Esophagus muscularis mucosa (tissue), 4 donors: Measurements from ENCODE around the gene GABRB2. TPM values are rescaled to one million over a fixed set of nuclear protein-coding genes. Genes with fewer than 3 reads are reported as not detected.

Experiments
- DNase-seq: peaks from one replicate; pipeline ENCODE4 v3.0.0-alpha.2; 2017; ENCODE audit errors: extremely low spot score
- H3K27ac ChIP-seq, 4 donors: fragments of 200-600 bp; sonication (generic); replicated peaks in 1 of 4; 1 replicate in 3 of 4; 2 replicates in 1 of 4; pipeline ENCODE4 v1.5.1; 2016 to 2019; ENCODE audit warnings: mild to moderate bottlenecking in 1 of 4
- H3K27me3 ChIP-seq, 4 donors: fragments of 200-600 bp; sonication (generic); one replicate each; pipeline versions ENCODE4 v1.5.1 to v1.6.0; 2016 to 2019
- H3K36me3 ChIP-seq, 4 donors: fragments of 200-600 bp; sonication (generic); one replicate each; pipeline ENCODE4 v1.5.1; 2016 to 2019
- H3K4me1 ChIP-seq, 4 donors: fragments of 200-600 bp; sonication (generic); one replicate each; pipeline ENCODE4 v1.5.1; 2016 to 2019
- H3K4me3 ChIP-seq, 4 donors: fragments of 200-600 bp; sonication (generic); 1 replicate in 2 of 4; 2 replicates in 2 of 4; pipeline ENCODE4 v1.5.1; 2016 to 2019; ENCODE audit warnings: mild to moderate bottlenecking in 4 of 4, moderate library complexity in 1 of 4
- H3K9me3 ChIP-seq, 4 donors: fragments of 200-600 bp; sonication (generic); 1 replicate in 3 of 4; 2 replicates in 1 of 4; pipeline ENCODE4 v1.5.1; 2016 to 2019
- EP300 ChIP-seq: sonication (generic); formaldehyde crosslinking; IDR thresholded peaks from one replicate; pipeline ENCODE4 v1.6.1; 2017; ENCODE audit warnings: antibody characterized with exemption
- POLR2A ChIP-seq: fragments of 450-650 bp; IDR thresholded peaks from one replicate; pipeline ENCODE4 v1.6.1; 2017; ENCODE audit warnings: antibody characterized with exemption, moderate library complexity, mild to moderate bottlenecking, low read depth
- POLR2AphosphoS5 ChIP-seq, 2 donors: sonication (generic); formaldehyde crosslinking; IDR thresholded peaks; one replicate each; pipeline ENCODE4 v1.6.1; 2017; ENCODE audit warnings: antibody characterized with exemption in 2 of 2
- WGBS: methylation state at CpG from one replicate; pipeline ENCODE4 v1.1.5; 2018; 5-methylcytosine and 5-hydroxymethylcytosine counted together
- intact Hi-C: fragments of 100-400 bp; cut with DNase I; formaldehyde crosslinking; loops from one replicate; pipeline ENCODE4 v1.15.1; 2023
- total RNA-seq, 4 donors: library from RNA; depleted of rRNA; stranded (reverse); fragments of >200 nt; gene quantifications; one replicate each; pipeline versions ENCODE4 v1.1.0 to v1.2.1, GENCODE V29; 2016
- TF ChIP-seq, protein P1 (sequence below), 3 experiments: fragments of 200-600 bp in 2 of 3; fragments of 450-650 bp in 1 of 3; sonication (generic) in 2 of 3; IDR thresholded peaks; one replicate each; pipeline ENCODE4 v1.5.1; 2017 to 2019; ENCODE audit warnings: antibody characterized with exemption in 3 of 3, mild to moderate bottlenecking in 2 of 3, moderate library complexity in 1 of 3

The GABRB2 gene
- total RNA-seq, 4 donors from 2014 or later: 0.92 to 1.7 (median 1.2) TPM

DNA sequence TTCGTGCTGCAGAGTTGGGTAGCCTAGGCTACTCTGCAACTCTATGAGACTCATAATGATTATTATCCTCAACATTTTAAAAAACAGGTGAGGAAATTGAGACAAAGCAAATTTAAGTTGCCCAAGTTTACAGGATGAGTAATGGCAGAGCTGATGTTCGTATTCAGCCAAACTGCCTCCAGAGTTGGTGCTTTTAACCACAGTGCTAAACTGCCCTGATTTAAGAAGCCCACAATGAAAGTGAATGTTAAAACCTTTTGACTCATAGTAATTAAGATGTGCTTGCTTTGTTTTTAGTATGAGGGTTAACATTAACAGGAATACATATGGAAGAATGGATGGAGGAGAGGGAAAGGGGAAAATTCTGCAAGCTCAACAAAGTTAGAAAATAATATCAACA lies 15.9 kb upstream of the GABRB2 start:
- H3K4me3 ChIP-seq: no peak overlapping the region
- intact Hi-C loops: no loop called here

DNA sequence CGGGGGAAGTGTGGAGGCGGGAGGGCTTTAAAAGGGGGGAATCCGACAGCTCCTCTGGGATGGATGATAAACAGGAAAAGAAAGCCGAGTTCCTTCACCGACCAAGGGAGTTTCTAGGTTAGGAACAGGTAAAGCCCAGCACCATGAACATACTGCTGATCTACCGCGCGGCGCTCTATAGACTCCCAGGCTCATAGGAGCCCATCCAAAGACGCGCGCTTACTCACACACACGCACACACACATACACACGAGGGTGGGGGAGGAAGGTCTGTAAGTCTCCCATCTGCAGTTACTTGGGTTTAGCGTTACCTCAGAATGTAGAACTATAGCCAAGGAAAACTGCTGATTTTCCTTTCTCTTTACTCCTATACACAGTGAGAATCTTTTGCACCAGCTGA lies 2.6 kb upstream of the GABRB2 start:
- Histone ChIP-seq H3K27me3 (peaks cover 0 to 67% (median 25%) of the 10 kb centered on the region in 4 donors), H3K36me3 (no peaks in the 10 kb centered on the region), H3K4me3 (peak overlapping the region; percentile 50 to 51 (median 50)), H3K9me3 (no peaks in the 10 kb centered on the region), H3K27ac (no peak overlapping the region), H3K4me1 (peaks cover 13 to 38% (median 32%) of the 10 kb centered on the region in 4 donors)
- intact Hi-C loops: loop anchor here (5.0 to 10.0 kb wide), 2 partner anchors 1796 to 1858 kb away; no protein-coding TSS in a partner anchor
- 2% methylated on average over 15 of the region's 15 CpGs for WGBS
- no peak for DNase-seq
- TF ChIP-seq EP300 (no peak), POLR2A (no peak), POLR2AphosphoS5 (IDR thresholded peaks at IDR 0.05) (no peak)
- TF ChIP-seq, protein P1, sequence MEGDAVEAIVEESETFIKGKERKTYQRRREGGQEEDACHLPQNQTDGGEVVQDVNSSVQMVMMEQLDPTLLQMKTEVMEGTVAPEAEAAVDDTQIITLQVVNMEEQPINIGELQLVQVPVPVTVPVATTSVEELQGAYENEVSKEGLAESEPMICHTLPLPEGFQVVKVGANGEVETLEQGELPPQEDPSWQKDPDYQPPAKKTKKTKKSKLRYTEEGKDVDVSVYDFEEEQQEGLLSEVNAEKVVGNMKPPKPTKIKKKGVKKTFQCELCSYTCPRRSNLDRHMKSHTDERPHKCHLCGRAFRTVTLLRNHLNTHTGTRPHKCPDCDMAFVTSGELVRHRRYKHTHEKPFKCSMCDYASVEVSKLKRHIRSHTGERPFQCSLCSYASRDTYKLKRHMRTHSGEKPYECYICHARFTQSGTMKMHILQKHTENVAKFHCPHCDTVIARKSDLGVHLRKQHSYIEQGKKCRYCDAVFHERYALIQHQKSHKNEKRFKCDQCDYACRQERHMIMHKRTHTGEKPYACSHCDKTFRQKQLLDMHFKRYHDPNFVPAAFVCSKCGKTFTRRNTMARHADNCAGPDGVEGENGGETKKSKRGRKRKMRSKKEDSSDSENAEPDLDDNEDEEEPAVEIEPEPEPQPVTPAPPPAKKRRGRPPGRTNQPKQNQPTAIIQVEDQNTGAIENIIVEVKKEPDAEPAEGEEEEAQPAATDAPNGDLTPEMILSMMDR (IDR thresholded peaks at IDR 0.05): no peak

More for the DNA sequence above, 15.9 kb upstream of the GABRB2 start:
- TF ChIP-seq POLR2A (no peak), EP300 (no peak), POLR2AphosphoS5 (IDR thresholded peaks at IDR 0.05) (no peak)
- TF ChIP-seq, protein P1 (IDR thresholded peaks at IDR 0.05): no peak
- H3K27ac ChIP-seq: no peak overlapping the region
- peaks cover 0 to 9% (median 0%) of the 10 kb centered on the region in 4 donors for H3K27me3 ChIP-seq
- DNase-seq: no peak
- no peaks in the 10 kb centered on the region for H3K36me3 ChIP-seq
- WGBS: 44% methylated on average over 2 of the region's 2 CpGs
- H3K9me3 ChIP-seq: no peaks in the 10 kb centered on the region
- no peaks in the 10 kb centered on the region for H3K4me1 ChIP-seq

DNA sequence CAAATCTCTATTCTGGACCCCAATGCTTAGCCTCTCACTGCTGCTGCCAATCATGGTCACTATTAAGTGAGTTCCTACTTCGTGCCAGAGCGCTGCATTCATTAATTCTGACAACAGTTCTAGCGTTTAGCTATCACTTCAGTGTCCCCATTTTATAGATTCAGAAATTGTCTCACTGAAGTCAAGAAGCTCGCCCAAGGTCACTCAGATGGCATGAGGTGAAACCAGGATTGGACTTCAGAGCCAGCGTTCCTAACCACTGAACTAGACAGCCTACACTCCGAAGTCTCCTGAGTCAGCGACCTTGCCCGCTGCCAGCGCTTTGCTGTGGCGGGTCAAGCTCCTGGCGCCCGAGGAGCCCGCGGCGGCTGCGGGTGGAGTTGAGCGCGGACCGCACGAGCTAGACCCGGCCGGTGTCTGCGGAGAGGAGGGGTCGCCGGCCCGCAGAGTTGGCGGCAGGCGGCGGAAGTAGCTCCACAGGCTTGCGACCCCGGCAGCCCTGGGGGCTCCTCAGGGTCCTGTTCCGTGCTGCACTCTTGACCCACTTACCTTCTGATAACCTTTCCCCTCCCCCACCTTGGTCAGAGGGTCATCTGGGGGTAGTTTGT lies 2.1 kb upstream of the GABRB2 start:
- H3K27me3 ChIP-seq: peaks cover 0 to 72% (median 25%) of the 10 kb centered on the region in 4 donors
- DNase-seq: no peak
- intact Hi-C loops: loop anchor here (5.0 to 10.0 kb wide), 2 partner anchors 1796 to 1859 kb away; no protein-coding TSS in a partner anchor
- H3K4me3 ChIP-seq: peak overlapping the region; percentile 50 to 51 (median 50)
- no peaks in the 10 kb centered on the region for H3K36me3 ChIP-seq
- H3K27ac ChIP-seq: no peak overlapping the region
- TF ChIP-seq POLR2AphosphoS5 (IDR thresholded peaks at IDR 0.05): no peak
- TF ChIP-seq EP300: no peak
- TF ChIP-seq POLR2A: no peak
- TF ChIP-seq, protein P1 (IDR thresholded peaks at IDR 0.05): no peak
- peaks cover 13 to 38% (median 32%) of the 10 kb centered on the region in 4 donors for H3K4me1 ChIP-seq
- 2% methylated on average over 31 of the region's 32 CpGs for WGBS
- H3K9me3 ChIP-seq: no peaks in the 10 kb centered on the region

DNA sequence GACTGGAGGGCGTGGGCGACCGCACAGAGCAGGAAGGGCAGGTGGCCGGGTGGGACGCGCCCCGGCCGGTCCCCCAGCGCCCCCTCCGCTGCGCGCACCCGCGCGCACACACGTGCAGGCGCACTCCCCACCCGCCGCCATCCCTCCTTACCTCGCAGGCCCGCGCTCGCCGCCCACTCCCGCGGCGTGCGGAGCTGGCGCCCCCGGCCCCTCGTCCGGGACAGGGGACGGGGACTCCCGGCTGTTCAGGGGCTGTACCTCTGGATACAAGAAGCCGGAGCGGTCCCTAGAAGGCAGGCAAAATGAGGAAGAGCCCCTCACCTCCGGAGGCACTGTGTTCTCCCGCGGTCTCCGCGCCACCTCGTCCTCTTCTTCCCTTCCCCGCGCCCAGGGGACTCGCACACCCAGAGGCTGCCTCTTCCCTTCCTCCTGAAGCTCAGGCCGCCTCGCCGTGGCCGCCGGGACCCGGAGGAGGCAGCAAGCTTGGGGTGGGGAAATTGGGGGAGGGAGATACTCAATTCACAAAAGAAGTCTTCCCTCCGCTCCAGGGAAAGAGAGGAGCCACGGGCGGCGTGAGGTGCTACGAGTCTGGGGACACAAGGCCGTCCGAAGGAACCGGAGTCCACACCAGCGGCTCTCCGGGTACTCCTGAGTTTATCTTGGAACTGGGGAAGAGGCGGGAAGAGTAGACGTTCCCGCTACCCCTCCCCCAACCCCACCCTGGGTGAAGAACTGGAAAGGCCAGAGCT lies 1.4 kb upstream of the GABRB2 start:
- H3K27ac ChIP-seq: peak overlapping the region in 1 of 4 donors; percentile 19
- no peak for DNase-seq
- 2% methylated on average over 16 of the region's 64 CpGs for WGBS
- peak overlapping the region; percentile 50 to 51 (median 50) for H3K4me3 ChIP-seq
- intact Hi-C loops: loop anchor here (5.0 to 10.0 kb wide), 2 partner anchors 1797 to 1859 kb away; no protein-coding TSS in a partner anchor
- TF ChIP-seq, protein P1 (IDR thresholded peaks at IDR 0.05): no peak
- no peak for TF ChIP-seq POLR2AphosphoS5 (IDR thresholded peaks at IDR 0.05)
- TF ChIP-seq EP300: no peak
- no peak for TF ChIP-seq POLR2A
- no peaks in the 10 kb centered on the region for H3K36me3 ChIP-seq
- peaks cover 0 to 76% (median 25%) of the 10 kb centered on the region in 4 donors for H3K27me3 ChIP-seq
- no peaks in the 10 kb centered on the region for H3K9me3 ChIP-seq
- peaks cover 13 to 38% (median 32%) of the 10 kb centered on the region in 4 donors for H3K4me1 ChIP-seq
